Mesenteric fat pad (tissue), 1 donor: ENCODE measurements around the gene GIN1. TPM values are rescaled to one million over a fixed set of nuclear protein-coding genes. Genes with fewer than 3 reads are reported as not detected.

Source experiments
- DNase-seq: peaks from one replicate; pipeline ENCODE4 v3.0.0-alpha.2; 2020; ENCODE audit warnings: low spot score
- total RNA-seq: library from RNA; stranded (reverse); fragmentation: NEBNext Ultra II Directional; extraction: Animal tissue kit (Norgen Biotek cat#: 25700); gene quantifications from one replicate; pipeline ENCODE4 v1.2.1, GENCODE V29; 2021
- donor health status: DM: yes; HTN: yes; CAD: no.

Gene GIN1
- total RNA-seq, 1 donor from 2014 or later, result 4.2 TPM

GRCh38 chr5:103037673-103038455 is 82.1 kb downstream of the GIN1 start:
- no peak for DNase-seq

- DNase-seq, result no peak
Measured at GRCh38 chr5:103036601-103037000, 83.3 kb downstream of the GIN1 start.

Other genes starting within 250 kb of the GIN1 start
- gene PPIP5K2, start 163 bp upstream of the GIN1 start, total RNA-seq, result 54.5 TPM
- 41.8 TPM for gene MACIR, start 138.6 kb upstream of the GIN1 start, total RNA-seq